ENCODE data around the gene IL4R. TPM values are rescaled to one million over a fixed set of nuclear protein-coding genes. Genes with fewer than 3 reads are reported as not detected.

Gene IL4R
- total and polyA plus RNA-seq, 2 of the 13 experiments (the other 11 are each of a cell fraction or from before 2014, with no cell fraction given): 15.9 to 49.6 TPM

DNA sequence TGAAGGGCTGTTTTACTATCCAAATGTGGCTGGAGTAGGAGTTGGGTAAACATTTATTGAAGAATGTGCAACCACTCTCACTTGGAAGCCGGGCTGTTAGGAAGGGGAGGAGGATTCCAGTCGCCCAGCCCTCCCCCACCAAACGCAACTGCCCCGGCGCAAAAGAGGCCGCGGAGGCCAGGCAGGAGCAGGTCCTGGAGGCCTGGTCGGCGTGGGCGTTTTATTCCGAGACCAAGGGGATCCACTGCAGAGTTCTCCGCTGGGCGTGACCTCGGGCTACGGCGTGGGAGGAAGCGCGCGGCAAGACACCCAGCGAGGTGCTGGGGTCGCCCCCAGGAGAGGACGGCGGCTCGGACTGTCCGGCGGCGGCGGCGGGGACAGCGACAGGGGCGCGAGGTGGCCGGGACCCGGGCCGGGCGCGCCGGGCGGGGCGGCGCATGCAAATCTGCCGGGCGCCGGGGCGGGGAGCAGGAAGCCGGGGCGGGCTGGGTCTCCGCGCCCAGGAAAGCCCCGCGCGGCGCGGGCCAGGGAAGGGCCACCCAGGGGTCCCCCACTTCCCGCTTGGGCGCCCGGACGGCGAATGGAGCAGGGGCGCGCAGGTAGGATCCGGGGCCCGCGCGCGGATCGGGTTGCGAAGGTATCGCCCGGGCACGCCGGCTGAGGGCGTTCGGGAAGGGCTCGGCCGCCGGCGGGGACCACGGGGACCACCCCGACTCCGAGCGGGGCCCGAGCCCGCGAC lies at the start of gene IL4R (continued):
- TF ChIP-seq, protein P1, sequence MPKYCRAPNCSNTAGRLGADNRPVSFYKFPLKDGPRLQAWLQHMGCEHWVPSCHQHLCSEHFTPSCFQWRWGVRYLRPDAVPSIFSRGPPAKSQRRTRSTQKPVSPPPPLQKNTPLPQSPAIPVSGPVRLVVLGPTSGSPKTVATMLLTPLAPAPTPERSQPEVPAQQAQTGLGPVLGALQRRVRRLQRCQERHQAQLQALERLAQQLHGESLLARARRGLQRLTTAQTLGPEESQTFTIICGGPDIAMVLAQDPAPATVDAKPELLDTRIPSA (CRISPR knock-in tag; IDR thresholded peaks at IDR 0.05; ENCODE audit: borderline replicate concordance): peak; percentile 64; the same call in 1 of the 2 replicates
- TF ChIP-seq UBTF (CRISPR knock-in tag; IDR thresholded peaks at IDR 0.05) (peak; percentile 80), ZNF207 (IDR thresholded peaks at IDR 0.05; ENCODE audit: borderline replicate concordance) (no peak), ZNF24 (IDR thresholded peaks at IDR 0.05) (no peak), ZNF792 (CRISPR knock-in tag; IDR thresholded peaks at IDR 0.05) (peak; percentile 86), TAF15 (IDR thresholded peaks at IDR 0.05; ENCODE audit: low read depth, low read length, poor library complexity, severe bottlenecking) (no peak), CBX2 (IDR thresholded peaks at IDR 0.05; ENCODE audit: low read depth, low read length) (no peak), CBX2 (CRISPR knock-in tag; IDR thresholded peaks at IDR 0.05; ENCODE audit: low read depth) (no peak), USF2 (IDR thresholded peaks at IDR 0.05; ENCODE audit: low read depth, low read length) (no peak), USF2 (CRISPR knock-in tag; IDR thresholded peaks at IDR 0.05; ENCODE audit: borderline replicate concordance) (no peak), ZNF660 (CRISPR knock-in tag; IDR thresholded peaks at IDR 0.05; ENCODE audit: borderline replicate concordance, low read depth) (no peak), KMT2A (CRISPR knock-in tag; IDR thresholded peaks at IDR 0.05) (peak; percentile 56), ZNF749 (CRISPR knock-in tag; IDR thresholded peaks at IDR 0.05; ENCODE audit: borderline replicate concordance) (0 out of 2 replicates have a peak, but pooled peaks have one; percentile 75)
- TF ChIP-seq, protein P2, sequence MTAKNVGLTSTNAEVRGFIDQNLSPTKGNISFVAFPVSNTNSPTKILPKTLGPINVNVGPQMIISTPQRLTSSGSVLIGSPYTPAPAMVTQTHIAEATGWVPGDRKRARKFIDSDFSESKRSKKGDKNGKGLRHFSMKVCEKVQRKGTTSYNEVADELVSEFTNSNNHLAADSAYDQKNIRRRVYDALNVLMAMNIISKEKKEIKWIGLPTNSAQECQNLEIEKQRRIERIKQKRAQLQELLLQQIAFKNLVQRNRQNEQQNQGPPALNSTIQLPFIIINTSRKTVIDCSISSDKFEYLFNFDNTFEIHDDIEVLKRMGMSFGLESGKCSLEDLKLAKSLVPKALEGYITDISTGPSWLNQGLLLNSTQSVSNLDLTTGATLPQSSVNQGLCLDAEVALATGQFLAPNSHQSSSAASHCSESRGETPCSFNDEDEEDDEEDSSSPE (CRISPR knock-in tag; IDR thresholded peaks at IDR 0.05): peak; percentile 28; the same call in 1 of the 2 replicates
- TF ChIP-seq, protein P3, sequence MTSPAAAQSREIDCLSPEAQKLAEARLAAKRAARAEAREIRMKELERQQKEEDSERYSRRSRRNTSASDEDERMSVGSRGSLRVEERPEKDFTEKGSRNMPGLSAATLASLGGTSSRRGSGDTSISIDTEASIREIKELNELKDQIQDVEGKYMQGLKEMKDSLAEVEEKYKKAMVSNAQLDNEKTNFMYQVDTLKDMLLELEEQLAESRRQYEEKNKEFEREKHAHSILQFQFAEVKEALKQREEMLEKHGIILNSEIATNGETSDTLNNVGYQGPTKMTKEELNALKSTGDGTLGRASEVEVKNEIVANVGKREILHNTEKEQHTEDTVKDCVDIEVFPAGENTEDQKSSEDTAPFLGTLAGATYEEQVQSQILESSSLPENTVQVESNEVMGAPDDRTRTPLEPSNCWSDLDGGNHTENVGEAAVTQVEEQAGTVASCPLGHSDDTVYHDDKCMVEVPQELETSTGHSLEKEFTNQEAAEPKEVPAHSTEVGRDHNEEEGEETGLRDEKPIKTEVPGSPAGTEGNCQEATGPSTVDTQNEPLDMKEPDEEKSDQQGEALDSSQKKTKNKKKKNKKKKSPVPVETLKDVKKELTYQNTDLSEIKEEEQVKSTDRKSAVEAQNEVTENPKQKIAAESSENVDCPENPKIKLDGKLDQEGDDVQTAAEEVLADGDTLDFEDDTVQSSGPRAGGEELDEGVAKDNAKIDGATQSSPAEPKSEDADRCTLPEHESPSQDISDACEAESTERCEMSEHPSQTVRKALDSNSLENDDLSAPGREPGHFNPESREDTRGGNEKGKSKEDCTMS (CRISPR knock-in tag; conservative IDR thresholded peaks at IDR 0.05): no peak
- TF ChIP-seq, protein P4, sequence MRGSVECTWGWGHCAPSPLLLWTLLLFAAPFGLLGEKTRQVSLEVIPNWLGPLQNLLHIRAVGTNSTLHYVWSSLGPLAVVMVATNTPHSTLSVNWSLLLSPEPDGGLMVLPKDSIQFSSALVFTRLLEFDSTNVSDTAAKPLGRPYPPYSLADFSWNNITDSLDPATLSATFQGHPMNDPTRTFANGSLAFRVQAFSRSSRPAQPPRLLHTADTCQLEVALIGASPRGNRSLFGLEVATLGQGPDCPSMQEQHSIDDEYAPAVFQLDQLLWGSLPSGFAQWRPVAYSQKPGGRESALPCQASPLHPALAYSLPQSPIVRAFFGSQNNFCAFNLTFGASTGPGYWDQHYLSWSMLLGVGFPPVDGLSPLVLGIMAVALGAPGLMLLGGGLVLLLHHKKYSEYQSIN (CRISPR knock-in tag; IDR thresholded peaks at IDR 0.05; ENCODE audit: borderline replicate concordance): no peak
- TF ChIP-seq, protein P5, sequence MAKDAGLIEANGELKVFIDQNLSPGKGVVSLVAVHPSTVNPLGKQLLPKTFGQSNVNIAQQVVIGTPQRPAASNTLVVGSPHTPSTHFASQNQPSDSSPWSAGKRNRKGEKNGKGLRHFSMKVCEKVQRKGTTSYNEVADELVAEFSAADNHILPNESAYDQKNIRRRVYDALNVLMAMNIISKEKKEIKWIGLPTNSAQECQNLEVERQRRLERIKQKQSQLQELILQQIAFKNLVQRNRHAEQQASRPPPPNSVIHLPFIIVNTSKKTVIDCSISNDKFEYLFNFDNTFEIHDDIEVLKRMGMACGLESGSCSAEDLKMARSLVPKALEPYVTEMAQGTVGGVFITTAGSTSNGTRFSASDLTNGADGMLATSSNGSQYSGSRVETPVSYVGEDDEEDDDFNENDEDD (CRISPR knock-in tag; IDR thresholded peaks at IDR 0.05; ENCODE audit: borderline replicate concordance): no peak

Measured in HepG2 (cell line).